NCI-H69 (cell line): Measurements from ENCODE around the gene POR.

Experiments
- DNase-seq: peaks from one replicate; lab custom pipeline; 2025; lab: John Stamatoyannopoulos, UW

POR gene

DNA sequence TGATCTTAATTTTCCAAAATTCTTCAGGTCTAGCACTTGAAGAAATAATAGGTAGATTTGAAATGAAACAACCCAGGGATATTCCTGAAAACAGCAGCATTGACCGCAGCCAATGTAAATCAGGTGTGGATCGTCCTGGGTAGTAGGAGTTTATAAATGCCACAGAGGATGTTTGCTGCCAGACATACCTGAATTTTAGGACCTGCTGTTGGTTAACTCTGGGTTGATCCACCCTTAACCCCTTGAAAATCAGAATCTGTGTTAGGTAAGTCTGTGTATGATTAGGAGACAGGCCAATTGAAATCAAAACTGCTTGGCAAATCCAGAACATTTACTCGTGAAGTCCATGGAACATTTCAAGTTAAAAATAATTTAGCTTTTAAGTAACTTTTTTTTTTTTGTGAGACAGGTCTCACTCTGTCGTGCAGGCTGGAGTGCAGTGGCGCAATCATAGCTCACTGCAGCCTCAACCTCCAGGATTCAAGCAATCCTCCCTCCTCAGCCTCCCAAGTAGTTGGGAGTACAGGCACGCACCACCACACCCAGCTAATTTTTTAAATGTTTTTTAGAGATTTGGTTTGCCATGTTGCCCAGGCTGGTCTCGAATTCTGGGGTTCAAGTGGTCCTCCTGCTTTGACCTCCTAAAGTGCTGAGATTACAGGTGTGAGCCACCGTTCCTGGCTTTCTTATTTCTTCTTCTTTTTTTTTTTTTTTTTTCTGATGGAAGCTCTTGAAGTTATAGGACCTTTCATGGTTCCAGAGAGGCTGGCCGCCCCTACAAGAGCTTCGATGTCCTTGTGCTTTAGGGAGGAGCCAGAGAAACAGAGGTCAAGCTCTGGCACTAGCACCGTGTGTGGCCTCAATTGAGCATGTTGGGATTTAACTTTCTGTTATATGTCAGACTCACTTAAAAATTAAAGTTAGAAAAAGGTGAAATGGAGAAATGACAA, 2.0 kb downstream of the POR start:
- no peak for DNase-seq

- no peak for DNase-seq
Observed at GRCh38 chr7:75920431-75921161, 5.6 kb downstream of the POR start.

DNA sequence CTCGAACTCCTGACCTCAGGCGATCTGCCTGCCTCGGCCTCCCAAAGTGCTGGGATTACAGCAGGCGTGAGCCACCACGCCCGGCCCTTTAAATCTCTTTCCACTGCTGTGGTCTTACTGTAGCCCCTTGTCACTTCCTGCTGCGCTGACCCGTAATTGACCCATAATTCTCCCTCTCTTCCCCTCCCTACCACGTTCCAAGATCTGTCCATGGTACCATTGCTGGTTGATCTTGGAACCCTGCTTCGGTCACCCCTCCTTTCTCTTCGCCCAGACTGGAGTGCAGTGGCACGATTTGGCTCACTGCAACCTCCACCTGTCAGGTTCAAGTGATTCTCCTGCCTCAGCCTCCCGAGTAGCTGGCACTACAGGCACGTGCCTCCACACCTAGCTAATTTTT, 6.5 kb downstream of the POR start:
- DNase-seq, result no peak

- no peak for DNase-seq
Observed at GRCh38 chr7:75922966-75923603, 8.1 kb downstream of the POR start.

DNA sequence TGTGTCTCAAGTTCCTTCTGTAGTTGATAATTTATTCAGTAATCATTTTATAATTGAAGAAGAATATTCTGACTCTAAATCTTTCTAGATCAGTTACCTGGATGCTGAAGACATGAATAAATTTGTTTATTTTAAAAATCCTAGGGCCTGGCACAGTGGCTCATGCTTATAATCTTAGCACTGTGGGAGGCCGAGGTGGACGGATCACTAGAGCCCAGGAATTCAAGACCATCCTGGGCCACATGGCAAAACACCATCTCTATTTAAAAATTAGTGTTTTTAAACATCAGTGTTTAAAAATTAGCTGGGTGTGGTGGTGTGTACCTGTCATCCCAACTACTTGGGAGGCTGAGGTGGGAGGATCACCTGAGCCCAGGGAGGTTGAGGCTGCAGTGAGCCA, 9.3 kb downstream of the POR start:
- DNase-seq, result no peak

GRCh38 chr7:75924889-75925288, 9.9 kb downstream of the POR start:
- DNase-seq, result no peak

- no peak for DNase-seq
Observed at GRCh38 chr7:75925717-75926435, 10.9 kb downstream of the POR start.

DNA sequence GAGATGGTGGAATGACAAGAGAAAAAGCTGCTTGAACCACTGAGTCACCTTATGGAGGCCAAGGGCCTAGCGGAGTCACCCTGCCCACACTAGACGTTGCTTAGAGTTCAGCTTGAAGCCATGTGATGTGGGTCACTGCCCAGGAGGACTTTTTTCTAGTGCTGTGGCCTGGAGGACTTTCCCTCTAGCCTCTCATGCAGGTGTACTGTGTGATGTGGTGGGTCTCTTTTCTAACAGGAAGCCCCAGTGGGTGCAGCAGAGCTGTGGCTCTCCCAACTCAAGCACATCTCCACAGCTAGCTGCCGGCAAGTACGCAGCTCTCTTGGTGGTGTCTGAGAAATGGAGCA, 13.6 kb downstream of the POR start:
- DNase-seq, result no peak

DNA sequence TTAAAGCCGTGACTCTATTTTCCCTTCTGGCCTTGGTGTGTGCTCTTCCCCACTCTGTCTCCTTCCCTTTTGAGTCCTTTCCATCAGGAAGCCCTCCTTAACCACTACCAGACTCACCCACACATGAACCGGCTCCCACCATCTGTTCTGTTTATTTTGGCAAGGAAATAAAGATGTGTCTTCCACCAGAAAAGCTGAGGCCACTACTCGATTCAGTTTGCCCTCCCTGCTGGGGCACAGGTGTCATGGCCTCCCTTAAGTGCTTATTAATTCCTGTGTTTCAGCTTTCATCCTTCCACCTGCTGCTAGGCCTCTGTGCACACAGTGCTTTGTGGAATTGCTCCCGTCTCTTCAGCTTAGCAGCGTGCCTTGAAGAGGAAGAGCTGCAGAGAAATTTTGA, 16.7 kb downstream of the POR start:
- DNase-seq, result peak; percentile 99

DNA sequence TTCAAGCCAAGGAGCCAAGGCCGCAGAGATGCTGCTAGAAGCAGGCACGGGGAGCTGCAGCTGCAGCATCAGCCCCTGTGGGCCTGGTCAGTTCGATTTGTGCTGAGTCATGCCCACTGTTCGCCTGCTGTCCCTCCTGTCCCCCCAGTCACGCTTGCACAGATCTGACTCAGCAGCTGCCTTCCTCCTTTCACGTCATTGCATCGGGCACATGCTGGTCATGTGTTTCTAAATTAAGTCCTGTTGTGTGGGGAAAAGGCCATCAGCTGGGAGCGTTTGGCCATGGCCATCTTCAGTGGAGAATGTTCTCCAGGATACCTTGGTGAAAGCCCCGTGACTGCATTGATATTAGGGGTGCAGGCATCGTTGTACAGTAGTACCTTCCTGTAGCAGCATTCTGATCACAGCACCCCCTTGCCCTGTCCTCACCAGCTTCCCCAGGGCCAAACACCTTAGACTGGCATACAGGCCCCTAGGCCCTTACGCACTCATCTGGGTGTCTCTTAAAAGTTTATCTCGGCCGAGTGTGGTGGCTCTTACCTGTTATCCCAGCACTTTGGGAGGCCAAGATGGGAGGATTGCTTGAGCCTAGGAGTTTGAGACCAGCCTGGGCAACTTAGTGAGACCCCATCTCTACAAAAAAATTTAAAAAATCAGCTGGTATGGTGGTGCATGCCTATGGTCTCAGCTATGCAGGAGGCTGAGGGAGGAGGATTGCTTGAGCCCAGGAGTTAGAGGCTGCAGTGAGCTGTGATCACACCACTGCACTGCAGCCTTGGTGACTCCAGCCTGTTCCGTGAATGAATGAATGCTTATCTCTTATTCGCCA, 23.2 kb downstream of the POR start:
- DNase-seq, result peak; percentile 54

- peak; percentile 71 for DNase-seq
Observed at GRCh38 chr7:75938921-75939320, 24.0 kb downstream of the POR start.

GRCh38 chr7:75943864-75944263, 28.9 kb downstream of the POR start:
- DNase-seq, result no peak

DNA sequence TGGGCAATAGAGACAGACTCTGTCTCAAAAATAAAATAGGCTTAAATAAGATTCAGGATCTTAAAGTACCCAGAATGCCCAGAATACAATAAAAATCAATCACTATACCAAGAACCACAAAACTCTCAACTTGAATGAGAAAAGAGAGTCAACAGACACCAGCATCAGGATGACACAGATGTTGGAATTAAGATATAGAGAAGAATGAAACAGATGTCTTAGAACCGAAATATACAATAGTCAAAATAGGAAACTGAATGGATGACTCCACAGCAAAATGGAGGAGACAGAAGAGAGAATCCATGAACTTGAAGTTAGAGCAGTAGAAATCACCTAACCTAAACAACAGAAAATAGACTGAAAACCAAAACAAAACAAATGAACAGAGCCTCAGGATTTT, 29.6 kb downstream of the POR start:
- no peak for DNase-seq

- DNase-seq, result no peak
Observed at GRCh38 chr7:75945297-75946168, 30.6 kb downstream of the POR start.

- DNase-seq, result no peak
Observed at GRCh38 chr7:75946207-75946855, 31.4 kb downstream of the POR start.

DNA sequence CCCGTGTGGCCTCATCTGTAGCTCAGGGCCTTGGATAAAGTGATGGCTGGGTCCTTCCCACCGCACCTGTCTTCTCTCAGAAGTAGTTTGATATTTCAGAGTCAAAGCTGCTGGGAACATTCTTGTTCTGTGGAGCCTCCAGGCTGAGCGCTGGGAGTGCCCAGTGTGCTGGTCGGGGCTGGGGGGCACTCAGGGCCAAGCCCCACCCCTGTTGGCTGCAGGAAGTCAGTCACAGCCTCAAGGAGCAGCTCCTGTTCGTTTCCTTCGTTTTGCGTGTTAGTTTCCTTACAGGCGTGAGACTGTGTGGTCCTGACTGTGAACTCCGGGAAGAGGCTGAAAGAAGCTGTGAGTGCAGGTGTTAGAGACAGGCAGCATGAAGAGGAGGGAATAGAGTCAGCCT, 33.2 kb downstream of the POR start:
- DNase-seq, result no peak

DNA sequence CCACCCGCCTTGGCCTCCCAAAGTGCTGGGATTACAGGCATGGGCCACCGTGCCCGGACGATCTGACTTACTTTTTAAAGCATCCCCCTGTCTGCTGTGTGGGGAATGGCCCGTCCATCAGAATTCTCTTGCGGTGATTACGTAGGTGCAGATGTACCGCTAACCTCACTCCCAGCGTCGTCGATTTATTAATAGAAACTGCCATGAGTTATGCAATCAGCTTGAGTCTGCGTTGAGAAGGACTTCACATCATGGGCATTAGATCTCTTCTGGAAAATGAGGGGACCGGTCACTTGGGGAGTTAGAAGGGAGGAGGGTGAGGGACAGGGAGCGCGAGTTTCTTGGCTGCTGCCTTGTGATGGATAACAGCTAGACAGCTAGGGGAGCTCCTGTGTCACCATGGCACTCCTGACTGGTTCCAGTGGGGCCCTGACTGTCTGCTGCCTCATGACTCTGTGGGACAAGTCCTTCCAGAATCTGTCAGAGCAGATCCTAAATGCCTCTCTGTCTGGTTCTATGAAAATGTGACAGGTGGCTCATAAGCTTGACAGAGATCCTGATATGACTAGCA, 35.2 kb downstream of the POR start:
- DNase-seq, result no peak

- peak; percentile 16 for DNase-seq
Observed at GRCh38 chr7:75951506-75951905, 36.6 kb downstream of the POR start.

DNA sequence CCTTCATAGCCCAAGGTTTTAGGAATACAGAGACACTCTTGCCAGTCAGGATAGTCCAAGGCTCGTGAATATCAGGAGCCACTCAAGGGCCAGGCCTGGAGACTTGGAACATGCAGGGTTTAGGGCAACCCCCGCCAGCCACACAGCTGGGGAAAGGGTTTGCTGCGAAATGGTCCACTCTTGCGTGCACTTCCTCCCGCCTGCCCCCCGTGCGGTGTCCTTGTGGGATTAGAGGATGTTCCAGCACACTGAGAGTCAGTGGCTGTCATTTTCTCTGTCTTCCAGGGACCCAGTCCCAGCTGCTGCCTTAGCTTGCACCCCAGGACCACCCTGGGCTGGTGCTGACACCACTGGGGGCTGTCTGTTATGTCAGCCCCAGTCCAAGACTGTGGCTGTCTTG, 38.5 kb downstream of the POR start:
- DNase-seq, result no peak
